ENCODE measurements around the gene C20orf173.
A peak's percentile ranks its signal among the peaks of the same experiment; 100 is the strongest.
"Not testable (repeated sequence)": the region's sequence is repeated elsewhere in the genome, so short reads cannot be mapped to it uniquely, and the experiment has no call there.

The C20orf173 gene

DNA sequence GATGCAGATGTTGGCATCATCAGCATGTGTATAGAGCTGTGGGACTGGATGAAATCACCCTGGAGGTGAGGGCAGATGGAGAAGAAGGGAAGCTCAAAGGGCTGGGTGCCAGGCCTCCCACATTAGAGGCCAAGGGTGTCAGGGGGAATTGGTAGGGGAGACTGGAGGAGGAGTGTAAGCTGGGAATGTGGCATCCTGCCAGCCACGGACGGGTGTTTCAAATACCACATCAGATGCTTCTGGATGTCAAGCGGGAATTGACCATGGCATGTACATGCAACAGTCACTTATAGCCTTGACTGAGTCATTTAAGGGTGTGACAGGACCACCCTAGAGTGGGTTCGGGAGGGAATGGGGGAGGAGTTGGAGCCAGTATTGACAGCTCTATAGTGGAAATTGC lies 22.1 kb upstream of the C20orf173 start:
- no peak overlapping the region for H3K4me3 ChIP-seq (ENCODE audit: control insufficient read depth, low read depth, low read length)
- TF ChIP-seq, protein P1, sequence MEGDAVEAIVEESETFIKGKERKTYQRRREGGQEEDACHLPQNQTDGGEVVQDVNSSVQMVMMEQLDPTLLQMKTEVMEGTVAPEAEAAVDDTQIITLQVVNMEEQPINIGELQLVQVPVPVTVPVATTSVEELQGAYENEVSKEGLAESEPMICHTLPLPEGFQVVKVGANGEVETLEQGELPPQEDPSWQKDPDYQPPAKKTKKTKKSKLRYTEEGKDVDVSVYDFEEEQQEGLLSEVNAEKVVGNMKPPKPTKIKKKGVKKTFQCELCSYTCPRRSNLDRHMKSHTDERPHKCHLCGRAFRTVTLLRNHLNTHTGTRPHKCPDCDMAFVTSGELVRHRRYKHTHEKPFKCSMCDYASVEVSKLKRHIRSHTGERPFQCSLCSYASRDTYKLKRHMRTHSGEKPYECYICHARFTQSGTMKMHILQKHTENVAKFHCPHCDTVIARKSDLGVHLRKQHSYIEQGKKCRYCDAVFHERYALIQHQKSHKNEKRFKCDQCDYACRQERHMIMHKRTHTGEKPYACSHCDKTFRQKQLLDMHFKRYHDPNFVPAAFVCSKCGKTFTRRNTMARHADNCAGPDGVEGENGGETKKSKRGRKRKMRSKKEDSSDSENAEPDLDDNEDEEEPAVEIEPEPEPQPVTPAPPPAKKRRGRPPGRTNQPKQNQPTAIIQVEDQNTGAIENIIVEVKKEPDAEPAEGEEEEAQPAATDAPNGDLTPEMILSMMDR (IDR thresholded peaks at IDR 0.05; ENCODE audit: control insufficient read depth, insufficient read depth, low read depth, low read length, missing control alignments) = no peak
- no peak for DNase-seq (ENCODE audit: low read depth)

DNA sequence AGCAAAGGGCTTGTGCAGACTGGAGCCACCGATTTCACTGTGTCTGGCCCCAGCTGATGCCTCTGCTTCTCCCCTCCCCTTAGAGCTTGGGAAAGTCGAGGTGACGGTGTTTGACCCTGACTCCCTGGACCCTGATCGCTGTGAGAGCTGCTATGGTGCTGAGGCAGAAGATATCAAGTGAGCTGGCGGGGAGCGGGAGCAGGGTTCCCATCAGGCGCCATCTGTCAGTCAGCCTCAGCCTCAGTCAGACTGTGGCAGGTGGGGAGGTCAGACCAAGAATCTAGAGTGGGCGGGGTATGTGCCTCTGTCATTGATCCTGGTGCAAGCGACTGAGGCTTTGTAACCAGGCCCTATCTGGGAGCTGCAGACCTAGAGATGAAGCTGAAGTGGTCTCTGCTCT lies 17.9 kb upstream of the C20orf173 start:
- no peak overlapping the region for H3K4me3 ChIP-seq (ENCODE audit: control insufficient read depth, low read depth, low read length)
- no peak for DNase-seq (ENCODE audit: low read depth)
- TF ChIP-seq, protein P1 (IDR thresholded peaks at IDR 0.05; ENCODE audit: control insufficient read depth, insufficient read depth, low read depth, low read length, missing control alignments) = no peak

DNA sequence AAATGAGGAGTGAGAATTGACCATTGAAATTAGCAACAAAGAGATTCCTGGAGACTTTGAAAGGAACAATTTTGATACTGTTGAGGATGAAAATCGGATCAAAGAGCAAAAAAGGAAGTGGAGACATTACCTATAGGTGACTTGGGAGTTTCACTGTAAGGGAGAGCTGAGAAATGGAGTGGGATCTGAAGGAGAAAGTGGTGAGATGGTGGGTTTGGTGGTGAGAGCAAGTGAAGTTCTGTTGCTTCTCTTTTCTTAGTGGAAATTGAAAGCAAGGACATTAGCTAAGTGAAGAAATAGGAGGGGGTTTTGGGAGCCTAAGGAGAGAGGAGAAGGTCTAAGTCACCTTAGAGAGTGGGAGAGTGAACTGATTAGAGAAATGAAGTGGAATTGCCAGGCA lies 16.7 kb upstream of the C20orf173 start:
- TF ChIP-seq, protein P1 (IDR thresholded peaks at IDR 0.05; ENCODE audit: control insufficient read depth, insufficient read depth, low read depth, low read length, missing control alignments) = no peak
- DNase-seq (ENCODE audit: low read depth) = no peak
- H3K4me3 ChIP-seq (ENCODE audit: control insufficient read depth, low read depth, low read length) = no peak overlapping the region

DNA sequence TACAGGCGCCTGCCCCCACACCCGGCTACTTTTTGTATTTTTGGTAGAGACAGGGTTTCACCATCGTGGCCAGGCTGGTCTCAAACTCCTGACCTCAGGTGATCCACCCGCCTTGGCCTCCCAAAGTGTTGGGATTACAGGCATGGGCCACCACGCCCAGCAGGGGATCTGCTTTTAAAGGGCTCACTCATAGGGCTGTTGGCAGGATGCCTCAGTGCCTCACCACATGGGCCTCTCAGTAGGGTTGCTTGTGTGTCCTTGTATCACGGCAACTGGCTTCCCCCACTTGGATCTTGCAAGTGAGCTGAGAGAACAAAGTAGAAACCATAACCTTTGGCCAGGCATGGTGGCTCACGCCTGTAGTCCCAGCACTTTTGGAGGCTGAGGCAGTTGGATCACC lies 15.5 kb upstream of the C20orf173 start:
- DNase-seq (ENCODE audit: low read depth) = peak; percentile 3
- not testable (repeated sequence) for H3K4me3 ChIP-seq (ENCODE audit: control insufficient read depth, low read depth, low read length)

DNA sequence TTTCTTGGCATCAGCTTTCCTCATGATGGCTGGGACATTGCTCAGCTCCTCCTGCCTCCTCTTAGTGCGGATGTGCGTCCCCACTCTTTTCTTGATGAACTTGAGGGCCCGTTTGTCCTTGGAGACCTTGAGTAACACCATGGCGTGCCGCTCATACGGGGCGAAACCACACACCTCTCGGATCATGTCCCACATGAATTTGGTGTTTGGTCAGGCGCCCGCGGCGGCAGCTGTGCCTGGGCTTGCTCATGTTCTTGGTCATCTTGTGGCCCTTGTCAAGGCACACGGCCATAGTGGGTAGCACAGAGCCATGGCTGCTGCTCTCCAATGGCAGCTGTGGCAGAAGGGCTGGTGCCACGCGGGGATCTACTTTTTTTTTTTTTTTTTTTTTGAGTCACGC lies 15.0 kb upstream of the C20orf173 start:
- DNase-seq (ENCODE audit: low read depth) = no peak

DNA sequence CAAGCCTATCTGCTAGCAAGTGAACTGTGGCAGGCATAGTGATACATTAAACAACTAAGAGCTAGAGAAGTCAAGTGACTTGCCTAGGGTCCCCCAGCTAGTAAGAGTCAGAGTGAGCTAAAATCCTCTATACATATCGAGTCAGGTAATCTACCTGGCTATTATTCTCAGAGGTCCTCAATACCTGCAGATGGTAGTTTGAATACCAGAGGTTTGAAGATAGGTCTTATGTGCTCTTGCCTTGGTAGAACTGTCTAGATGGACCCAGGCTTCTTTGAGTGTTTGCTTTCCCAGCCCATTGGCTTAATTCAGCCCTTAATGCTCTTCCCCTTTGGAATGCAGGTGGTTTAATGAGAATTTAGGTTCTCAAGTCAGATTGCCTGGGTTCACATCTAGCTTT lies 13.5 kb upstream of the C20orf173 start:
- TF ChIP-seq, protein P1 (IDR thresholded peaks at IDR 0.05; ENCODE audit: control insufficient read depth, insufficient read depth, low read depth, low read length, missing control alignments) = no peak
- H3K4me3 ChIP-seq (ENCODE audit: control insufficient read depth, low read depth, low read length) = no peak overlapping the region
- DNase-seq (ENCODE audit: low read depth) = no peak

More for the DNA sequence above, 15.0 kb upstream of the C20orf173 start:
- H3K4me3 ChIP-seq (ENCODE audit: control insufficient read depth, low read depth, low read length) = no peak overlapping the region
- TF ChIP-seq, protein P1 (IDR thresholded peaks at IDR 0.05; ENCODE audit: control insufficient read depth, insufficient read depth, low read depth, low read length, missing control alignments) = no peak

DNA sequence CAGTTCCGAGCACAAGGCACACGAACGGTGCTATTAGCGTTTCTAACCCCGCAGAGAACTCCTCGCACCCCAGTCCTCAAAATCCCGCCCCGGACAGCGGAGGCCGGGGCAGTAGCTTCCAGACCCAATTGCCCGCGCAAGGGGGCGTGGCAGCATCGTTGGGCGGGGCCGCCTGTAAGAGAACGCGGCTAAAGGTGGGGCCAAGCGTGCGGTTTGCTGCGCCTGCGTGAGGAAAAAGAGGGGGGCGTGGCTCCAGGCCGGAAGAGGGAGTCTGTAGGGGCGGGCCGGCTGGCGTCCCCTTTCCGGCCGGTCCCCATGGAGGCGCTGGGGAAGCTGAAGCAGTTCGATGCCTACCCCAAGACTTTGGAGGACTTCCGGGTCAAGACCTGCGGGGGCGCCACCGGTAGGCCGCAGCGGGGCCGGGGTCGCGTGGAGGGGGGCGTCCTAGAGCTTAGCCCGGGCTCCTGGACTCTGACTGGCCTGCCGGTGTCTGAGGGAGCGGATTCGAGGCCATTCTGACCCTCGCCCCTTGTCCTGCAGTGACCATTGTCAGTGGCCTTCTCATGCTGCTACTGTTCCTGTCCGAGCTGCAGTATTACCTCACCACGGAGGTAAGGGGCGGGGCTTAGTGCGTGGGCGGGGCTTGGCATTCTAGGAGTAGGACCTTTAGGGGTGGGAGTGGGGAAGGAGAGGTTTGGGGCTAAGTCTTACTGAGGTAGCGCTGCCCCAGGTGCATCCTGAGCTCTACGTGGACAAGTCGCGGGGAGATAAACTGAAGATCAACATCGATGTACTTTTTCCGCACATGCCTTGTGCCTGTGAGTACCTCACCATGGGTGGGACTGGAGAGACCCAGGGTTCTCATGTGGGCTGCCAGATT lies 12.6 kb upstream of the C20orf173 start, which contains the start of gene ERGIC3:
Gene ERGIC3, plus strand, starts transcription at position 296 of the 880 bp plus-strand sequence. Its CDS starts 20 bp downstream, at position 316.
- H3K4me3 ChIP-seq (ENCODE audit: control insufficient read depth, low read depth, low read length) = peak within 1 kb of the TSS; percentile 72
- peak; percentile 62 for DNase-seq (ENCODE audit: low read depth)
- TF ChIP-seq, protein P1 (IDR thresholded peaks at IDR 0.05; ENCODE audit: control insufficient read depth, insufficient read depth, low read depth, low read length, missing control alignments) = no peak
